NCI-H1694 (cell line): ENCODE data around the gene RPS14.

Experiments
- DNase-seq: peaks from one replicate; lab custom pipeline; 2025; lab: John Stamatoyannopoulos, UW

Gene RPS14

DNA sequence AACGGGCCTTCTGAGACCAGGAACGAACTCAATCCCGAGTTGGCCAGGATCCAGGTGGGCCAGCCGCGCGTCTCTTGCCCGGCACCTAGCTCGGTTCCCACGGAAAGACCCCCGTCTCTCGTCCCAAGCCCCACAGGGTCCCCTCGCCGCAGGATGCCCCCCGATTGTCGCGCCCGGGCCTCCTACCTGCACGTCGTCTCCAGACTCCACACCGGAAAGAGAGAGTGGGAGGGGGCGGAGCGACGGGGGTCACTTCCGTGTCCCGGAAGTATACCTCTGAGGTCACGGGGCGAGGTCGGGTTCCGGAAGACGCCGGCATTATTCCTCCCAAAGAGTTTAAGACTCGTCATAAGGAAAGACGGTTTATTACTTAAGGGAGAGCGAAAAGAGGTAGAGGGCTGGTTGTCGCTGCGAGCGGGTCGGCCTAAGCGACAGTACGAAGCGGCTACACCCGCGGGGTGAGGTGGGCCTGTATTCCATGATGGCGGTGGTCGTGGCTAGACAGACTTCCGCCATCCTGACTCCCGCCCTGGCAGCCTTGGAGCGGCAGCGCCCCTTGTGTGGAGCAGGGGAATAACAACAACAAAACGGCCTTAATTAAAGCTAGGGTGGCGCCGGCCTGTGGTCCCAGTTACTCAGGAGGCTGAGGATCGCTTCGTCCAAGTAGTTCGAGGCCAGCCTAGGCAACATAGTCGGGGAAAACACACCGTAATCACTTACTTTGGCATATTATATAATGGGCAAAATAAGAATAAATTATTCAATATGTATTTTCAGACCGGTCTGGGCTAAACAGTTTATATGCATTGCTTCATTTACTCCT is at the start of gene RPS14:
Gene RPS14, minus strand, starts transcription at position 223 of the 823 bp plus-strand sequence. CDS start 2,006 bp downstream, outside the sequence.
- DNase-seq: peak; percentile 71

DNA sequence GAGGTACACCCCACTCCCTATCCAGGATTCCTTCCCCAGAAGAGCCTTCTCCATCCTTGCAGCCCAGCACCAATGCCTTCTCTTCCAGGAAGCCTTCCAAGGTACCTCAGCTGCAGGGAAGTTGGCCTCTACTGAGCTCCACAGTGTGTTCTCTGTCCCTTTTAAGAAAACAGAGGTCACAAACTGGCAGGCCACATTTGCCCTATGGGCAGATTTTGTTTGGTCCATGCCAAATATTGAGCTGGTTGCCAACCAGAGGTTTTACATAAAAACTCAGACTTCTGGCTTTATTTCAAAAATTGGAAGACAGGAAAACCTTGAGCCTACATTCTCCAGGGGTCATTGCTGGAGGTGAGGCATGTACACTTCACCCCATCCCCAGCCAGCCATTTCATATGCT is 49.4 kb upstream of the RPS14 start:
- DNase-seq: no peak

DNA sequence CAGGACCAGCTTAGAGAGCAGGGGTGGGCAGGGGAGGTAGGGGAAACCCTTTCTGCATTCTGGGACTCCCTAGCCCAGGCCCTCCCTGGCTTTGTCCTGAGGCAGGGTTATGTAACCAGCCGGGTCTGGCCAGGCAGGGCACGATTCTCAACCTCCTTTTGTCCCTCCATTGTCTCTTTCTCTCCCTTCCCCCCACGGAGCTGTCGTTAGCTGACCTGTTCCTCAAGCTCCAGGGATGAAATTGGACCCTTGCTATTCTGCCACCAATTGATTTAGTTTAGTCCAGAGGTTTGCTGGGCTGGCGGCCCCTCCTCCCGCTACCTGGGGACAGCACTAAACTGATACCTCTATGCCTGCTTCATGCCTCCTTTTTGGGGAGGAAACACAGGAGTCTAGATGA is 49.0 kb upstream of the RPS14 start:
- no peak for DNase-seq

DNA sequence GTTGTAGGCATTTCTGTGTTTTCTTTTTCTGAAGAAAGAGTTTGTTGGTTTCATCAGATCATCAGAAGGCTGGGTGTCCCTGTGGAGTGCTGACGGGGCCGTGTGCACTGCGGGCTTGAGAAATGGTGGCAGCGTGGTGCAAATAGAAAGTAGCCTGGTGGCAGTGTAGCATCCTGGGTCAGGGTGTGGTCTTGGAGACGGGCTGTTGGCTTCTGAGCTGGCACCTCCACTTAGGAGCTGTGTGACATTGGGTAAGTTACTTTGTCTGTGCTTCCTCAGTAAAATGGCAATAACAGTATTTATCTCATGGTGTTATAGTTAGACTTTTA is 48.4 kb upstream of the RPS14 start:
- no peak for DNase-seq

DNA sequence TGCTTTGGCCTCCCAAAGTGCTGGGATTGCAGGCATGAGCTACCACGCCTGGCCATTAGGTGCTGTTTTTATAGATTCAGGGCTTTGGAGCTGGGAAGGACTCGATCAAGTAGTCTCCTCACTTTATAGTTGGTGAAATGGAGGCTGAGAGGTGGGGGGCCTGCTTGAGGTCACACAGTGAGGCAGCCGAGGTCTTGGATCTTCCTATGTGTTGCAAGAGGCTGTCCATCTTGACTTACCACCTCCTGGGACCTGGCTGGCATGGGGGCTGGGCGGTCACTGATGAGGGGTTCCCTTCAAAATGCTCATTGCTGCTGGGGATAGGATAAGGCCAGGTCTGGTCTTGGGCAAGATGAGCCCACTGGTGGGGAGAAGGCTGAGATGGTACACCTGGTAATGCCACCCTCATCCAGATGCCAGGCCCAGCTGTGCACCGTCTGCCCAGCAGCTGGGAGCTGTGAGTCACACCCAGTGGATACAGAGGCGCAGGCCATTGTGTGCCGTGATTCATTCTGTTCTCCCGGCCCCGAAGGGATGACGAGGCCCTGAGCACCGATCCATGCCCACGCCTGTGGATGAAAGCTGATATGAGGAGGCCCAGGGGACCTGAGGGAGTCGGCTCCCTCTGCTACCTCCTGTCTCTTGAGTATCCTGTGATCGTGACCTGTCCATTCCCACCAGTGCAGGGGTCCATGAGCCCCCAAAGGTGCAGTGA is 47.9 kb upstream of the RPS14 start:
- no peak for DNase-seq

DNA sequence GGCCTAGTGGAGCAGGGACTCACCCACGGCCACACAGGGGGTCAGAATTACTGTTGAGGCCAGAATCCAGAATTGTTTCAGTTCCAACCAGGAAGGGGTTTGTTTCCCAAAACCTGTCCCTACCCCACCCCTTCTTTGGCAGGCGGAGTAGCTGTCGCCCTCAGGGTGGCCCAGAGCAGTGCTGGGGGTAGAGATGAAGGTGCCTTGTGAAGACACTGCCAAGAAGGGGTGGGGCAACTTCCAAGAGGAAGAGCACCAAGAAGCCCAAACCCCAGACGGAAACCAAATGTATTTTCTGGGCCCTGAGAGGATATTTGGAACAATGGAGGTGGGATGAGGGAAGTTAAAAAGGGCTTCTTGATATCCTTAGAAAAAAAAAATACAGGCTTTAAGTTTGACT is 47.0 kb upstream of the RPS14 start:
- DNase-seq: no peak

DNA sequence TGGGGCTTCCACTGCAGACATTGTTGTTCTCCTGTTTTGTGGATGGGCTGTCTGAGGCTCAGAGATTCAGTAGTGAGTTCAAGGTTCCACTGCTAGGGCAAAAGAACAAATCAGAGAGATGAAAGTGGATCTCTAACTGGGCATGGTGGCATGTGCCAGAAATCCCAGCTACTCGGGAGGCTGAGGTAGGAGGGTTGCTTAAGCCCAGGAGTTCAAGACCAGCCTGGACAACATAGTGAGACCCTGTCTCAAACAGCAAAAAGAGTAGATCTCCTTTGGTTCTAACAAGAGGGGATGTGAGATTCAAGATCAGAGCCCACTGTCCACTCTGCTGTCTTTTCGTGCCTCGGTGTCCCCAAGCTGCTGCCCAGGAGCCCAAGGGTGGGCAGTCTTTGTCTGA is 46.6 kb upstream of the RPS14 start:
- DNase-seq: no peak

DNA sequence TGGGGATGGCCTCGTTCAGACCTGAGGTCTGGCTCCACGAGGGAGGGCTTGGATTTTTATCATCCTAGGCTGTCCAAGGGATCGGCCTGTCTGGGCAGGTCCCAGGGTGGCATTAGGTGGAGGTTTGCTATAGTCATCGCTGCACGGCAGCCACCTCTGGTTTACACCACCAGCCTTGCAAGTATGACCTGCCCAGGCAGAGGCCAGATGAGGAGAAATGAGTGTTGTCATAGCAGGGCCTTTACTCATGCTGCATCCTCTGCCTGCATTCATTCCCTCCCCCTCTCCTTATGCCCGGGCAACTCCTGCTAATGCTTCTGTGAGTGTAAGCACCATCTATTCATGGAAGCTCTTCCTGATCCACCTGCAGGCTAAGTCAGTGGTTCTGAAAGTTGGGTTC is 43.1 kb upstream of the RPS14 start:
- no peak for DNase-seq

DNA sequence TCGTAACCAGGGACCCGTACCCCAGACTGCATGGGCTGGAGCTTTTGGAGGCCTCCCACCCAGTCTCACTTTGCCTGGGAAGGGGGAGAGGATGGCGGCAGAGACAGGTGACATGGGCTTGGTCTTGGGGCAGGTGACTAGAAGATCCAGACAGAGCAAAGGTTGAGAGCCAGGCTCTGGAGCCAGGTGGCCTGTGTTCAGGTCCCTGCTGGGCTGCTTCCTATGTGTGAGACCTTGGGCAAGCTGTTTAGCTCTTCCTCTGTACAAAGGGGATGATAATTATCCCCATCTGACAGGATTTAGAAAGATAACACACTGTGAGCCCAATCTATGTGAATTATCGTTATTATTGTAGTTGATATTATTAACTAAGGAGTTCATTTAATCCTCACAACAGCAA is 42.3 kb upstream of the RPS14 start:
- DNase-seq: no peak

DNA sequence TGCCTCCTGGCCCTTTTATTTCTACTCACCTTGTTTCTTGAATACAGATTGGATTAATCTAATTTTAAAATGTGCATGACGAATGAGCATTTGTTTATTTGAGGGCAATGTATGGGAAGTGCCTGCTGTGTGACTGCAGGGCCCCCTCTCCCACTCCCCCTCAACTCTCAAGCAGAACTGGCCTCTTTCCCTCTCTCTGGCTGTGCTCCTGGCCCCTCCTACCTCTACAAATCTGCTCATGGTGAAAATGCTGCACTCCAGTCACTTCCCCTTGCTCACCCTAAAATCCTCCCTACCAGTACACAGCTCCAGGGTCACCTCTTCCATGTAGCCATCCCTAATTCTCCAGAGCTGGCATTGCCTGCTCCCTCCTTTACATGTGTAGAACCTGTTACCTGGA is 41.2 kb upstream of the RPS14 start:
- no peak for DNase-seq

DNA sequence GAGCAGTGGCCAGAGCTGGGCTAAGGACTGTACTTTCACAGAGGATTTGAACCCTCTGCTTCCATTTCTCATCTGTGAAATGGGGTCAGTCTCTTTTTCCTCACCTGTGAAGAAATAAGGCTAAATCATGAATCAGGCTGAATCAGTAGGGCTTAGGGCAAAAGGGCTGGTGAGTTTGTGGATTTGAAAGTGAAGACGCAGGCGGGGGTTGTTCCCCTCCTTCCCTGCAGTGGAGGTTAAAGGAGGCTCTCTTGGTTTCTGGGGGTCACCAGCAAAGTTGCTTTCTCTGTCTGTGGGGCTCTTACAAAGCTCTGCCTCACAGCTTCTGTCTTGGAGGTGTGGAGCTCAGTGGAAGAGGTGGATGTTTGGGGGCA is 40.7 kb upstream of the RPS14 start:
- no peak for DNase-seq

DNA sequence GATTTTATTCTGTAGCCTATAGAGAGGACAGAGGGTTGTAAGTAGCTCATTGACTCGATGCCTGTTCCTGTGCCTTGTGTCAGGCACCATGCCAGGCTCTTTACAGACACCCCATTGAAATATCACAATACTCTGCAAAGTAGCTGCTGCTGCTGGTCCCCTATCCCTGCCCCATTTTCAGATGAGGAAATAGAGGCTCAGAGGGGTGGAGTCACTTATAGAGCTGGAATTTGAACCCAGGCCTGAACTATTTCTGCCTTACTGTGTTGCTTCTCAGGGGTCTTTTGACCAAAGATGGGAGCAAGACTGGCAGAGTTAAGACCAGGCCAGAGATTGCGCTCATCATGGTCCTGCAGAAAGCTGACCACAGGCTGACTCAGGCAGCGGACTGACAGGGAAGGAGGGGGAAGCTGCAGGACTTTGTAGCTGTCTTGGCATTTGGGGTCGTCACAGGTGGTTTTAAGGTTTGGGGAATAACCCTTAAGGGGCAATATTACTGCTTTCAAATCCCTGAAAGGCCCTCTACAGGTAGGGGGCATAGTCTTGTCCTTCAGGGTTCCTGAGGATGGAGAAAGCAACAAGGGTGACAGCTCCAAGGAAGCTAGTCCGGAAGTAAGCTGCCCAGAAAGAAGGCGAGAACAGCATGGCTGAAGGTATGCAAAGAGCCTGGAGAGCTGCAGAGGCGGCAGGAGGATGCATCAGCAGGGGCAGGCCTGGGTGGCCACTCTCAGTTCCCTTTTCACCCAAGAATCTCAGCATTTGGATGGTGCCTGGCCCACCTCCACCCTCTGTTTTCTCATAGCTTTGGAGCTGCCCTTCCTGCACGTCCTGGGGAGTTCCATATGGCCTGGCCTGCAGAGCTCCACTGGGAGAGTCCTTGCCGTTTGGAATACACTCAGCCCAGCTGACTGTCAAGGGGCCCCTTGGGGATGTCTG is 40.1 kb upstream of the RPS14 start:
- DNase-seq: no peak

DNA sequence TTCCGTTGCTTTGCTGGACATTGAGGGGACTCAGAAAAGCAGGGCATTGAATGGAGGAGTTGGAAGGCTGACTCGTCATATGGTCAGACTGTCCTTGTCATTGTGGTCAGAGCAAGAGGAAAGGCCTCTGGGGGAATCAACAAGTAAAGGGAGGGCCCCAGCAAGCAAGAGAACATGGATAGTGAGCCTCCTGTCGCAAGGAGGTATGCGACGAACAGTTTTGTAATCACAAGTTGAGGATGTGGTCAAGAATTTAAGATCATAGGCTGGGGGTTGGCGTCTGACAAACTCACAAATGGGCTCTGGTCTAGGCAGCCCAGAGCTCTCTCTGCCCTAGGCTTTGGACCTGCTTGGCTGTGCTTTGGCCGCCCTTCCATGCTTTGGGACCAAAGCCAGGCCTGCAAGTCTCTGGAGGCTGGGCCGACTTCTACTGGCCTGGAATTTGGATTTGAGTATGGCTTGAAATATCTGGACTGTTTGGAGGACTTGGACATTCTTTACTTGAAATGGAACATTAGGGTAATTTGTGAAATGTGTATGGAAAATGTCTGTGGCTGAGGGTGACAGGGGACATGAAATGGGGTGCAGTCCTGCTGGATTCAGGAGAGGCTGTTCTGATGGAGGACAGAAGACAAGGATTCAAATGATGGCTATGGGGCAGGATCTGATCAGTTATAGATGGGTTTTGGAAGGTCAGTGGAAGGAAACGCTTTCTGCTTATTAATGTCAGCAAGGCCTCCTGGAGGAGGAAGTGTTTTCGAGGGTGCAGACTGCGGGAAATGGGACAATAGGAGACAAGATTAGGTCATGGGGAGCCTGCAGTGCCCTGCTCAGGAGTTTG is 39.2 kb upstream of the RPS14 start:
- DNase-seq: no peak

DNA sequence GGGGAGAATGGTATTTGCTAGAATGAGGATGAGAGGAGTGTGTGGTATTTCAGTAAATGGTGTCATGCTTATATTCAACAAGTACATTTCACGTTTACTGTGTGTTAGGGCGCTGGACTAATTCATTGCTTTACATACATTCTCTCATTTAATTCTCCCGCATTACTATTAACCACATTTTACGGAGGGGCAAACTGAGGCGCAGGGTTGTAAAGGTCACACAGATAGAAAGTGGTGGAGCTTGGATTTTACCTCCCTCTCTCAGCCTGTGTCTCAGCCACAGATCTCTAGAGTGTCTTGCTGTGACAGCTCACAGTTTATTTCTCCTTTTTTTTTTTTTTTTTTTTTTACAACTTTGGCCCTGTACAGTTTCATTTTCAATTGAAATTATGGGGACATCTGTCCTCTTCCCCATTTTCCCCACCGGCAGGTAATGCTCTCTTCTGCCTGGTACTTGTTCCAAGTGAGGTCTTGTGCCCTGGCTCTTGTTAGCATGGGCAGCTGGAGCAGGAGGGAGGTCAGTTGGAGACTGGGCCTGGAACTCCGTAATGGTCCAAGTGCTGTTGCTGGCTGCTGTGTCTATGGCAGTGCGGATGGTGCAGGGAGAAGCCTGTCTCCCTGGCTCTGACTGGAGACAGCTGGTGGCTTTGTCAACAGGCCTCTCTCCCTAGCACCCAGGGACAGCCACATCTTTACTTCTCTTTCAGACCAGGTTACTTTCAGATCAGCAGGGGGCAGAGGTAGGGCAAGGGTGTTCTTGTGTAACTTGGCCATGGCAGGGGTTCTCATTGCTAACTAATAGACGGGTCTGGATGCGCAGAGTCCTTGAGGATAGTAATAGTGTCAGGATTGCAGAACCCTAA is 37.9 kb upstream of the RPS14 start:
- peak; percentile 13 for DNase-seq

DNA sequence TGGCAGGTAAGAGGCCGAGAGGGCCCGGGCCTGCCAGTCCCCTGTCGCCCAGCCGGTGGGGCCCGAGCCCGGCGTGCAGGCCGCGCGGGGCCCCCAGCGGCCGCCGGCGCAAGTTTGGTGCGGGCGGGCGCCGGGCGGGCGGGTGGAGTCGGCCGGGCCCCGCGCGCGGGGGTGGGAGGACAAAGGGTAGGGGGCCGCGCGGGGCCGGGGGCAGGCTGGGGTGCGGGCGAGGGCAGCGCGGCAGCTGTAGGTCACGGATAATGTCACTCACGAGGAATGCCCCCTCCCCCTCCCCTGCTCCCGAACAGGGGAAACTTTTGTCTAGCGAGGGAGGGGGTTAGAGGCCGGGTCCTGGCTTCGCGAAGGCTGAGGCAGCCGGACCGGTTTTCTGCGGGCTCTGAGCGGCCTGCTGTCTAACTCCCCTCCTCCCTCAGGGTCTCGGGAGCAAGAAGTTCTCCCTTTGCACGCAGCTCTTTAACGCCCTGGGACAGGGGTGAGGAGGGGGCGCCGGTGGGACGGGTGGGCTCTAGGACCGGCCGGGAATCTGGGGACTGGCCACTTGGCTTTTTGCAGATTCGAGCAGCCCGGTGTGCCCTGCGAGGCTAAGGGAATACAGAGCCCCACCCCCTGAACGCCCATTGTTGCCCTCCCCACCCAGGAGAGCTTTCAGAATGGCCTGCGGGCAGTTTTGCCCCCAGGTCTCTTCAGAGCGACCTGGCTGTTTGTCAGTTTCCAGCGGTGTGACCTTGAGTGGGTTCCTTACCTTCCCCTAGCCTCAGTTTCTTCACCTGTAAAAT is 37.1 kb upstream of the RPS14 start:
- DNase-seq: peak; percentile 21

DNA sequence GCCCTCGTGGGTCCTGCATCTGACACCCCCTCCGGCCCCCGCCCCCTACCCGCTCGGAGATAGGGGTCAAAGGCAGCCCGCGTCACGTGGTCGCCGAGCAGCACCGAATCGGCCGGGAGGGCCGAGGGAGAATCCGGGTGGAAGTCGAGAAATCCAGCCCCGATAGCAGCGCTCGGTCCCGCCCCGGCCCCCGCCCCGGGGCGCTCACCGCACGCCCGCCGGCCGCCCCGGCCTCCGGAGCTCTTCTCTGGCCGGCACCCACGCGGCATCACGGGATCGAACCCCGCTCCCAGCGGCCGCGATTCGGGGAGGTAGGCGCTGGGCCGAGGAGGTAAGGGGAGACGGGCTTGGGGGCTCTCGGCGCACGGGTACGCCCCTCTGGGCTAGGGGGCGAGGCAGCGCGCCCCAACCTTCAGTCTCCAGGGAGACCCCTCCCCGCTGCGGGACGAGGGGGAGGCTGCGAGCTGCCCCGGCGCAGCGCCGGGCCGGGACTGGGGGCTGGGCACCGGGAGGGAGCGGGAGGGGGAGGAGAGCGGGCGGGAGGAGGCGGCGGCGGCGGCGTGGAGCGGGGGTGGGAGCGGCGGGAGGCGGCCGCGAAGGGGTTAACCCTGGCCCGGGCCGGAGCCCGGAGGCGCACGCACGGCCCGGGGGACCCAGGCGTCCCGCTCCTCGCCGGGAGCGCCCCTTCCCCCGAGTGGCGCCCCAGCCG is 36.3 kb upstream of the RPS14 start:
- DNase-seq: no peak

DNA sequence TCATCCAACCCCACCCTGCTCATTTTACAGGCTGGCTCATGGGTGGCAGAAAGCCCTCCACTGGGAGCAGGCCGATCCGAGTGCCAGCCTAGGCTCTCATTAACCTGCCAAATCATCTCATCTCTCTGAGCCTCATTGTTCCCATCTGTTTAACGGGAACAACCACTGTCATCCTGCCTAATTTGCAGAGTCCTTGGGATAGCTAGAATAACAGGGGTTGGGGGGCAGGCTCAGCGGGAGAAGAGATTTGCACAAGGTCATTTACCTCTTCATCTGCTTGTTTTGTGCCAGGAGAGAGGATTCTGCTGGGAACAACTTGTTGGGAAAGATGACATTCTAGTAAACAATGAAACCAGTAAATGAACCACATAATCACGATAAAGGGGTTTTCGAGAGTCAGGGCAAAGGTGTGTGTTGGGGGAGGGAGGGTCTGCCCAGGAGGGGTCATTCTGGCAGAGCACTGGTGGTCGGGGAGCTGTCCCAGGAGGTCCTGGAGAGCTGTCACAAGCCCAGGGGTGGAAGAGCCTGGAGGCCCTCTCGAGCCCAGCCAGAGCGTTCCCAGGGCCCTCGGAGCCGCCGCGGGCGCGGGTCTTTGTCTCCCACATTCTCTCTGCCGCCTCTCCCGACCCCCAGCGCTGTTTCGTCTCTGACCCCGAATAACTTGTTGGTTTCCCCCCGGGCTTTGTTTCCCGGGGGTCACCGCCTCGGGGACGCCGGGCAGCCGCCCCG is 35.6 kb upstream of the RPS14 start:
- DNase-seq: no peak

DNA sequence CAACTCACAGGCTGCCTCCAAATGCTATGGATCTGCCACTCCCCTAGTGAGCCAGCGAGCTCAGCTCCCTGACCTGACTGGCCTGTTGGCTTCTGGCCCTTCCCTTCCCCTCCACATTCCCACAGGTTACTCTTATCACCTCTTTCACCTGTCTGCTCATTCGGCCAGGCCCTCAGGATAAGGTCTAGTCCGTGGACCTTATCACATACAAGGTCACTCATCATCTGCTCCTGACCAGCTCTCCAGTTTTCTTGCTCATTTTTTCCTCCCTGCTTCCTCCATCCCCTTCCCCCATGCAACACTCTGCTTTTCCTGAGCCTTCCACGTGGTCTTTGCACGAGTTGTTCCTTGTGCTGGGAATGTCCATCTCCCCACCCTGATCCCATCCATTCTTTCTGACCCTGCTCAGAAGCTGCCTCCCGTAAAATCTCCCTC is 32.5 kb upstream of the RPS14 start:
- no peak for DNase-seq

DNA sequence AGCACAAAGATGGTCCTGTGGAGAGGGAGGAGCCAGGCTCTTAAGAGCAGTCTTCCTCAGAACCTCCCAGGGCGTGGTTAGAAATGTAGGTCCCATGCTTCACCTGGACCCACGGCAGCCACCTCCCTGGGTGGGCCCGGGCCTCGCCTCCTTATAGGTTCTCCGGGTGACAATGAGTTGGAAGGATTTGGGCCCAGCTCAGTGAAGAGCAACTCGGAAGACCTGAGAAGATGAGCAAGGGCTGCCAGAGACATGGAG is 32.1 kb upstream of the RPS14 start:
- DNase-seq: no peak
